B cell (primary cell): ENCODE data around the gene ATP8B2. TPM values are rescaled to one million over a fixed set of nuclear protein-coding genes. Genes with fewer than 3 reads are reported as not detected.

Experiments used
- ATAC-seq: fragments of 200-7000 bp; cut with Tn5 transposase; one replicate; pipeline ENCODE4 v1.10.0; 2021; ENCODE audit warnings: low read depth, mild to moderate bottlenecking, moderate number of reproducible peaks, moderate library complexity
- CTCF ChIA-PET: fragments of 350-600 bp; sonication (Branson Sonifier 250); formaldehyde crosslinking; loops from one replicate; lab custom pipeline; 2021; ENCODE audit warnings: antibody characterized with exemption, inconsistent platforms; lab: Charles Lee
- POLR2A ChIA-PET: fragments of 350-600 bp; sonication (Branson Sonifier 250); formaldehyde crosslinking; loops from one replicate; lab custom pipeline; 2021; ENCODE audit warnings: antibody characterized with exemption; lab: Charles Lee
- DNase-seq: peaks from one replicate; pipeline ENCODE4 v3.0.0; 2013
- H2AFZ ChIP-seq: 2 replicates; pipeline ENCODE4 v1.6.1; 2012; ENCODE audit warnings: mild to moderate bottlenecking, low read depth, low read length; ENCODE audit not compliant: insufficient read depth, poor library complexity, severe bottlenecking
- H3K27ac ChIP-seq, 2 donors: 1 replicate in 1 of 2; 2 replicates in 1 of 2; pipeline ENCODE4 v1.5.1; 2012 to 2013; ENCODE audit warnings: low read length in 2 of 2, mild to moderate bottlenecking in 2 of 2, moderate library complexity in 1 of 2
- H3K27me3 ChIP-seq, 4 experiments: fragments of 200-600 bp in 1 of 4; sonication (generic) in 1 of 4; replicated peaks in 1 of 4; 1 replicate in 2 of 4; 2 replicates in 2 of 4; pipeline versions ENCODE4 v1.6.1 to v1.7.0; 2013 to 2016; ENCODE audit warnings: low read length in 3 of 4, mild to moderate bottlenecking in 2 of 4, mixed read lengths in 1 of 4, moderate library complexity in 1 of 4; ENCODE audit not compliant: insufficient read depth in 4 of 4, control insufficient read depth in 3 of 4; ENCODE audit errors: control extremely low read depth in 1 of 4
- H3K36me3 ChIP-seq, 2 experiments: replicated peaks in 1 of 2; 1 replicate in 1 of 2; 2 replicates in 1 of 2; pipeline versions ENCODE4 v1.6.1 to v1.7.1; 2013; ENCODE audit warnings: low read length in 1 of 2; ENCODE audit not compliant: insufficient read depth in 2 of 2, control insufficient read depth in 1 of 2; ENCODE audit errors: control extremely low read depth in 1 of 2, extremely low read depth in 1 of 2
- H3K4me1 ChIP-seq, 2 donors: fragments of 200-600 bp in 1 of 2; sonication (generic) in 1 of 2; 1 replicate in 1 of 2; 2 replicates in 1 of 2; pipeline versions ENCODE4 v1.5.1 to v1.6.1; 2013 to 2017; ENCODE audit warnings: low read length in 2 of 2; ENCODE audit not compliant: control insufficient read depth in 2 of 2, insufficient read depth in 2 of 2
- H3K4me2 ChIP-seq: replicated peaks from 2 replicates; pipeline ENCODE3; 2012; ENCODE audit warnings: mild to moderate bottlenecking, low read depth, low read length; ENCODE audit not compliant: poor library complexity, severe bottlenecking
- H3K4me3 ChIP-seq, 5 experiments: fragments of 200-600 bp in 1 of 5; sonication (generic) in 1 of 5; 1 replicate in 3 of 5; 2 replicates in 2 of 5; pipeline versions ENCODE4 v1.5.1 to v1.7.0; 2011 to 2016; ENCODE audit warnings: low read length in 4 of 5, mild to moderate bottlenecking in 4 of 5, low read depth in 2 of 5, control low read depth in 1 of 5, moderate library complexity in 1 of 5; ENCODE audit not compliant: insufficient read depth in 1 of 5; ENCODE audit errors: control extremely low read depth in 1 of 5, extremely low read depth in 1 of 5
- H3K79me2 ChIP-seq: fragments of 200-600 bp; sonication (generic); one replicate; pipeline ENCODE4 v1.6.0; 2016; ENCODE audit warnings: low read length; ENCODE audit not compliant: control insufficient read depth, insufficient read depth
- H3K9ac ChIP-seq: fragments of 200-600 bp; sonication (generic); 2 replicates; pipeline ENCODE4 v1.6.1; 2017; ENCODE audit warnings: mild to moderate bottlenecking, low read length, moderate library complexity
- H3K9me3 ChIP-seq, 3 donors: one replicate each; pipeline versions ENCODE4 v1.6.1 to v1.7.1; 2013; ENCODE audit warnings: low read length in 2 of 3; ENCODE audit not compliant: control insufficient read depth in 2 of 3, insufficient read depth in 1 of 3; ENCODE audit errors: control extremely low read depth in 1 of 3
- H4K20me1 ChIP-seq: 2 replicates; pipeline ENCODE4 v1.6.0; 2012; ENCODE audit warnings: mild to moderate bottlenecking, low read length; ENCODE audit not compliant: insufficient read depth, control insufficient read depth, poor library complexity, severe bottlenecking
- H3K27ac Mint-ChIP-seq: one replicate; pipeline ENCODE4 v1.8.0; 2021; ENCODE audit warnings: mixed read lengths
- H3K27me3 Mint-ChIP-seq: one replicate; pipeline ENCODE4 v1.8.0; 2021; ENCODE audit warnings: mixed read lengths
- H3K4me1 Mint-ChIP-seq: one replicate; pipeline ENCODE4 v1.8.0; 2021; ENCODE audit warnings: mixed read lengths
- H3K4me3 Mint-ChIP-seq: one replicate; pipeline ENCODE4 v1.8.0; 2021; ENCODE audit warnings: mixed read lengths
- H3K9me3 Mint-ChIP-seq: one replicate; pipeline ENCODE4 v1.8.0; 2022; ENCODE audit warnings: mixed read lengths; ENCODE audit not compliant: insufficient read depth
- EZH2 ChIP-seq: IDR thresholded peaks from 2 replicates; pipeline ENCODE4 v1.6.1; 2012; ENCODE audit warnings: borderline replicate concordance, low read depth, mild to moderate bottlenecking, moderate library complexity, low read length; ENCODE audit not compliant: insufficient read depth, poor library complexity, severe bottlenecking
- WGBS: methylation state at CpG from one replicate; pipeline ENCODE4 v1.1.5; 2013; ENCODE audit warnings: missing lambda C conversion rate; ENCODE audit not compliant: insufficient coverage; 5-methylcytosine and 5-hydroxymethylcytosine counted together
- intact Hi-C: fragments of 100-400 bp; cut with micrococcal nuclease; formaldehyde crosslinking; loops from one replicate; pipeline ENCODE4 v1.10.0; 2022
- polyA plus RNA-seq: library from polyadenylated mRNA; depleted of rRNA; stranded (reverse); fragments of >200 nt; gene quantifications from 2 replicates; pipeline ENCODE4 v1.2.3, GENCODE V29; 2012
- total RNA-seq, 2 donors: library from RNA; stranded (reverse); fragments of 120-200 nt in 1 of 2; gene quantifications; 1 replicate in 1 of 2; 2 replicates in 1 of 2; pipeline versions ENCODE4 v1.2.3 to v1.2.4, GENCODE V29; 2013 to 2022
- TF ChIP-seq, protein P1 (sequence below): fragments of 200-600 bp; IDR thresholded peaks from one replicate; pipeline ENCODE4 v1.8.0; 2022; ENCODE audit warnings: antibody characterized with exemption, mild to moderate bottlenecking

Gene ATP8B2
- total and polyA plus RNA-seq, 2 donors (not counting 1 experiment from before 2014, with no cell fraction given), result 31.1 to 50.2 TPM

DNA sequence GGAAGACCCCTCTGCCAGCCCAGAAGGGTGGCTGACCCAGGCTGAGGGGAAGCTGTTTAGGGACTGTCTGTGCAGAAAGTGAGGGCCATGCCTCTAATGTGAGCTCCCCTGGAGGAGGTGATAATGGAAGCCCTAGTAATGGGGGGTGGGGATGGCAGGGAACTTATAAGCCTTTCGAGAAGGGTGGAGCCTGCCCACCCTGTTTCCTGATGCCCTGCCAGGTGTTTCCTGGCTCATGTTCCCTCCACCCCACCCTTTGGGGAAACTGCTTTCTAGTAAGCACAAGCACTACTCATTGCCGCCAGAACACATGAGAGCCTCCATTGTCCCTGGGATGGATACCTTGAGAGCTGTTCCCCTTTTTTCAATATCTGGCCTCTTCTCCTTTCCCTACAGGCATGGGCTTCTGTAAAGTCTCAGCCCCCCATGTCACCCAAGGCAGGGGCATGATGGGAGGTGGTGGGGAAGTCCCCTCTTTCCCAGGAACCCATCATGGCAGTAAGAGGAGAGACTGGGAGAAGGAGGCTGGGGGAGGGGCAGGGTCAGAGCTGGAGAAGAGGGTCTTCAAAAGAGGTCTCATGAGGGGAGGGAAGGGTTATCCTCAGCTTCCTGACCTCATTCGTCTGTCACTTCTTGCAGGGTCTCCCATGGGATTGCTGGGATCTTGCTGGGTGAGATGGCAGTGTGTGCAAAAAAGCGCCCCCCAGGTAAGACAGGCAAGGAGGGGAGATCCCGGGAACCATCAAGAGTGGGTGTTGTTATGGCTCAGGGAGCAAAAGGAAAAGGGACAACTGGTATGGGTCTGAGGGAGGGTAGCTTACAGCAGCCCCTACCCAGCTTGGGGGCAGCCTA, 2.4 kb downstream of the ATP8B2 start:
- ChIA-PET CTCF (interaction anchor here (0.9 to 8.8 kb wide), 4 partner anchors 8 to 609 kb away, joined by 3 to 148 read pairs (median 4); partner anchors contain the start of gene PMVK), POLR2A (no interaction called here)
- Histone ChIP-seq H3K9ac (peak overlapping the region; percentile 65), H3K9me3 (no peaks in the 10 kb centered on the region), H4K20me1 (peaks cover 14% of the 10 kb centered on the region), H3K4me2 (peak overlapping the region; percentile 92), H3K36me3 (peaks cover 0 to 21% of the 10 kb centered on the region in 2 experiments), H2AFZ (peak overlapping the region; percentile 50), H3K79me2 (no peaks in the 10 kb centered on the region), H3K27ac (peak overlapping the region; percentile 48), H3K27me3 (peaks cover 0 to 7% (median 3%) of the 10 kb centered on the region in 4 experiments), H3K4me1 (peaks cover 39 to 56% of the 10 kb centered on the region in 2 donors), H3K4me3 (peak overlapping the region; percentile 38 to 87 (median 56))
- no peak for ATAC-seq
- peaks cover 4% of the 10 kb centered on the region for H3K27me3 Mint-ChIP-seq
- no peaks in the 10 kb centered on the region for H3K9me3 Mint-ChIP-seq
- 9% methylated on average over 5 of the region's 5 CpGs for WGBS
- peaks cover 52% of the 10 kb centered on the region for H3K4me1 Mint-ChIP-seq
- peak overlapping the region; percentile 88 for H3K4me3 Mint-ChIP-seq
- peak; percentile 79 for DNase-seq
- H3K27ac Mint-ChIP-seq, result peak overlapping the region; percentile 86
- intact Hi-C loops, result loop anchor here (1.0 to 10.0 kb wide), 8 partner anchors 55 to 1955 kb away; partner anchors contain the start of genes HAX1, IL6R, PMVK and SMG5
- no peak for TF ChIP-seq EZH2
- TF ChIP-seq, protein P1, sequence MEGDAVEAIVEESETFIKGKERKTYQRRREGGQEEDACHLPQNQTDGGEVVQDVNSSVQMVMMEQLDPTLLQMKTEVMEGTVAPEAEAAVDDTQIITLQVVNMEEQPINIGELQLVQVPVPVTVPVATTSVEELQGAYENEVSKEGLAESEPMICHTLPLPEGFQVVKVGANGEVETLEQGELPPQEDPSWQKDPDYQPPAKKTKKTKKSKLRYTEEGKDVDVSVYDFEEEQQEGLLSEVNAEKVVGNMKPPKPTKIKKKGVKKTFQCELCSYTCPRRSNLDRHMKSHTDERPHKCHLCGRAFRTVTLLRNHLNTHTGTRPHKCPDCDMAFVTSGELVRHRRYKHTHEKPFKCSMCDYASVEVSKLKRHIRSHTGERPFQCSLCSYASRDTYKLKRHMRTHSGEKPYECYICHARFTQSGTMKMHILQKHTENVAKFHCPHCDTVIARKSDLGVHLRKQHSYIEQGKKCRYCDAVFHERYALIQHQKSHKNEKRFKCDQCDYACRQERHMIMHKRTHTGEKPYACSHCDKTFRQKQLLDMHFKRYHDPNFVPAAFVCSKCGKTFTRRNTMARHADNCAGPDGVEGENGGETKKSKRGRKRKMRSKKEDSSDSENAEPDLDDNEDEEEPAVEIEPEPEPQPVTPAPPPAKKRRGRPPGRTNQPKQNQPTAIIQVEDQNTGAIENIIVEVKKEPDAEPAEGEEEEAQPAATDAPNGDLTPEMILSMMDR, result no peak
